ENCODE results near the gene DAGLA. TPM values are rescaled to one million over a fixed set of nuclear protein-coding genes. Genes with fewer than 3 reads are reported as not detected.
A peak's percentile ranks its signal among the peaks of the same experiment; 100 is the strongest.

Gene DAGLA
- total RNA-seq, 1 experiment from 2014 or later: 4.5 TPM

DNA sequence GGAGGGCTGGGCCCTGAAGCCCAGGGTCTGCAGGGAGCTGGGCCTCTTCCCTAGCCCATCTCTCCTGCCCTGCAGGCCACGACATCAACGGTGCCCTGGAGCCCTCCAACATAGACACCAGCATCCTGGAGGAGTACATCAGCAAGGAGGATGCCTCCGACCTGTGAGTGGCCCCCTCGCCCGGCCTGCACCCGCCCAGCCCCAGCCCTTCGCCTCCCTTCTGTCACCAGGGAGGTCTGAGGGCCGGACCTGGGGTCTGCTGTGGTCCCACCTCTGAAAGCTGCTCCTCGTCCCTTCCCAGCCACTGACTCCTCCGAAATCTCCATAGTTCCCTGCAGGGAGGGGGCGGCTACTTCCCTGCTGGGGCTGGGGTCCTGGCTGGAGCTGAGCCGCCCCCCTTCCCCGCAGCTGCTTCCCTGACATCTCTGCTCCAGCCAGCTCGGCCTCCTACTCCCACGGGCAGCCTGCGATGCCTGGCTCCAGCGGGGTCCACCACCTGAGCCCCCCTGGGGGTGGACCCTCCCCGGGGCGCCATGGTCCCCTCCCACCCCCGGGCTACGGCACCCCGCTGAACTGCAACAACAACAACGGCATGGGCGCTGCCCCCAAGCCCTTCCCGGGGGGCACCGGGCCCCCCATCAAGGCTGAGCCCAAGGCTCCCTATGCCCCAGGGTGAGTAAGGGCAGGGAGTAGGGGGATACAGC, 85.5 kb downstream of the DAGLA start:
- Histone ChIP-seq H4K5ac (ENCODE audit: insufficient read length, low read depth, low read length) (no peak overlapping the region), H3K79me1 (ENCODE audit: insufficient read depth, low read depth, low read length, poor library complexity, severe bottlenecking) (no peaks in the 10 kb centered on the region), H4K20me1 (ENCODE audit: control insufficient read depth, insufficient read depth, insufficient read length) (no peaks in the 10 kb centered on the region), H3K4me2 (ENCODE audit: insufficient read depth, insufficient read length, low read length) (no peak overlapping the region), H3K14ac (ENCODE audit: insufficient read depth, low read length) (0 out of 2 replicates have a peak overlapping the region, but pooled peaks have one; percentile 17), H2BK12ac (ENCODE audit: insufficient read length, low read depth, low read length) (no peak overlapping the region), H3K4ac (ENCODE audit: low read depth, low read length) (no peak overlapping the region), H3K18ac (ENCODE audit: insufficient read length, low read depth, low read length) (no peak overlapping the region), H3K27ac (ENCODE audit: insufficient read length, low read depth, low read length) (no peak overlapping the region), H4K8ac (replicated peaks; ENCODE audit: insufficient read length, low read depth, low read length) (no peak overlapping the region), H2BK15ac (ENCODE audit: low read depth, low read length) (no peak overlapping the region), H3T11ph (ENCODE audit: low read length) (no peak overlapping the region), H4K91ac (ENCODE audit: insufficient read length, low read depth, low read length) (no peak overlapping the region), H3K23me2 (ENCODE audit: insufficient read length, low read depth, low read length, poor library complexity, severe bottlenecking) (no peaks in the 10 kb centered on the region), H2BK5ac (ENCODE audit: insufficient read length, low read length) (no peak overlapping the region), H3K9ac (ENCODE audit: extremely low read depth, insufficient read length, low read length) (no peak overlapping the region), H2AK5ac (ENCODE audit: insufficient read length, low read length) (no peak overlapping the region), H3K9me3 (ENCODE audit: control insufficient read depth, low read depth, low read length) (no peaks in the 10 kb centered on the region), H3K4me1 (ENCODE audit: insufficient read depth, low read length) (no peaks in the 10 kb centered on the region; the same call in 1 of the 2 replicates), H2AFZ (ENCODE audit: low read length) (no peak overlapping the region), H3K56ac (ENCODE audit: insufficient read length, low read depth, low read length) (no peak overlapping the region), H3K79me2 (ENCODE audit: insufficient read depth, low read length) (no peaks in the 10 kb centered on the region), H2BK20ac (ENCODE audit: low read depth, low read length, poor library complexity, severe bottlenecking) (no peak overlapping the region), H3K27me3 (ENCODE audit: insufficient read depth, low read length) (no peaks in the 10 kb centered on the region), H3K23ac (ENCODE audit: insufficient read length, low read depth, low read length) (no peak overlapping the region), H2BK120ac (ENCODE audit: low read depth, low read length, poor library complexity, severe bottlenecking) (no peak overlapping the region)
- Mint-ChIP-seq H3K27me3 (ENCODE audit: low read depth) (no peaks in the 10 kb centered on the region), H3K4me3 (no peak overlapping the region), H3K27ac (no peak overlapping the region; a peak in 1 of 7 replicates), H3K4me1 (peaks cover 25 to 43% of the 10 kb centered on the region in 2 experiments), H3K36me3 (ENCODE audit: insufficient read depth in 1 of 3, low read depth in 3 of 3) (no peaks in the 10 kb centered on the region; a peak in 1 of 7 replicates), H3K9me3 (no peaks in the 10 kb centered on the region)
- no peak for TF ChIP-seq CTCF (conservative IDR thresholded peaks at IDR 0.05)
- no peak for DNase-seq
- WGBS (ENCODE audit: extremely low coverage, insufficient read length, low lambda C conversion rate): no CpG with 5 or more reads among the region's 26 CpGs

All from H9 (cell line).